CD4-positive, alpha-beta T cell treated with Interleukin-17A for 4 hours (primary cell): Measurements from ENCODE around the gene PRXL2C.
A peak's percentile ranks its signal among the peaks of the same experiment; 100 is the strongest.
"Not testable (repeated sequence)": the region's sequence is repeated elsewhere in the genome, so short reads cannot be mapped to it uniquely, and the experiment has no call there.

Source experiments
- DNase-seq: peaks from one replicate; pipeline ENCODE4 v3.0.0-alpha.2; 2020; ENCODE audit warnings: mixed read lengths

PRXL2C gene

GRCh38 chr9:96649620-96650324, 5.3 kb downstream of the PRXL2C start:
- DNase-seq: no peak

- DNase-seq: no peak
Measured at GRCh38 chr9:96646081-96646991, 8.8 kb downstream of the PRXL2C start.

GRCh38 chr9:96644137-96644536, 11.0 kb downstream of the PRXL2C start:
- DNase-seq: no peak

- DNase-seq: no peak
Measured at GRCh38 chr9:96641514-96641913, 13.6 kb downstream of the PRXL2C start.

GRCh38 chr9:96638606-96639364, 16.3 kb downstream of the PRXL2C start:
- no peak for DNase-seq

- no peak for DNase-seq
Measured at GRCh38 chr9:96636368-96636767, 18.7 kb downstream of the PRXL2C start.

- DNase-seq: not testable (repeated sequence)
Measured at GRCh38 chr9:96633579-96633978, 21.5 kb downstream of the PRXL2C start.

GRCh38 chr9:96626912-96627311, 28.2 kb downstream of the PRXL2C start:
- DNase-seq: no peak

- no peak for DNase-seq
Measured at GRCh38 chr9:96621618-96622017, 33.5 kb downstream of the PRXL2C start.

- DNase-seq: no peak
Measured at GRCh38 chr9:96620832-96621269, 34.3 kb downstream of the PRXL2C start.

- no peak for DNase-seq
Measured at GRCh38 chr9:96620181-96620514, 35.0 kb downstream of the PRXL2C start.

- DNase-seq: peak; percentile 77
Measured at GRCh38 chr9:96619491-96620180, 35.5 kb downstream of the PRXL2C start, which contains the start of gene CDC14B. Gene CDC14B (minus strand): TSS chr9:96619843. CDS start chr9:96619378, 465 bp downstream.

- DNase-seq: no peak
Measured at GRCh38 chr9:96619124-96619465, 36.0 kb downstream of the PRXL2C start.

GRCh38 chr9:96618209-96619123, 36.7 kb downstream of the PRXL2C start:
- DNase-seq: peak; percentile 16

GRCh38 chr9:96617439-96618185, 37.5 kb downstream of the PRXL2C start:
- no peak for DNase-seq

GRCh38 chr9:96616817-96617438, 38.2 kb downstream of the PRXL2C start:
- no peak for DNase-seq

GRCh38 chr9:96615411-96615810, 39.7 kb downstream of the PRXL2C start:
- DNase-seq: no peak

- DNase-seq: not testable (repeated sequence)
Measured at GRCh38 chr9:96614664-96615063, 40.5 kb downstream of the PRXL2C start.

- DNase-seq: no peak
Measured at GRCh38 chr9:96612966-96613589, 42.0 kb downstream of the PRXL2C start.
